Measurements from ENCODE around the gene GABBR2.

GABBR2 gene

DNA sequence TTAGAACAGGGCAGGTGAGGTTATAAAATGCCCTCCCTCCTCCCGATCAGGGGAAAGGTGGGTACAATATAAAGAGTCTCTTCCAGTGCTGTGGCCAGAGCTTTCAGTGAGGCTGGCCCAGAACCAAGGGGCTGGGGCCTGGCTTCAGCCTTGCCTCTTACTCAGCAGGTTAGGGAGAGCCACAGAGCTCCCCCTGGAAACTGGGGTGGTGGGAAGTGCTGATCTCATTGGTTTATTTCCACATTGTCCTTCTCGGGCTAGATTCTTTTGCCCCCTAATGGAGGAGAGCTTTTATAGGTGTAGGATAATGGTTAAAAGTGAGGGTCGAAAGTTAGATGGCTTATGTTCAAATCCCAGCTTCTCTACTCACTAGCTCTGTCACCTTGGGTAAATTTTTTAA lies 266.6 kb downstream of the GABBR2 start:
- H3K4me3 ChIP-seq (ENCODE audit: control insufficient read depth, low read depth, low read length): no peak overlapping the region
- no peak for TF ChIP-seq CTCF (conservative IDR thresholded peaks at IDR 0.05; ENCODE audit: control insufficient read depth, insufficient read depth, low read depth, low read length)
- no peak for DNase-seq (ENCODE audit: low read depth)

GRCh38 chr9:98438666-98439065 lies 270.1 kb downstream of the GABBR2 start:
- DNase-seq (ENCODE audit: low read depth): peak; percentile 34
- H3K4me3 ChIP-seq (ENCODE audit: control insufficient read depth, low read depth, low read length): no peak overlapping the region
- TF ChIP-seq CTCF (conservative IDR thresholded peaks at IDR 0.05; ENCODE audit: control insufficient read depth, insufficient read depth, low read depth, low read length): no peak

DNA sequence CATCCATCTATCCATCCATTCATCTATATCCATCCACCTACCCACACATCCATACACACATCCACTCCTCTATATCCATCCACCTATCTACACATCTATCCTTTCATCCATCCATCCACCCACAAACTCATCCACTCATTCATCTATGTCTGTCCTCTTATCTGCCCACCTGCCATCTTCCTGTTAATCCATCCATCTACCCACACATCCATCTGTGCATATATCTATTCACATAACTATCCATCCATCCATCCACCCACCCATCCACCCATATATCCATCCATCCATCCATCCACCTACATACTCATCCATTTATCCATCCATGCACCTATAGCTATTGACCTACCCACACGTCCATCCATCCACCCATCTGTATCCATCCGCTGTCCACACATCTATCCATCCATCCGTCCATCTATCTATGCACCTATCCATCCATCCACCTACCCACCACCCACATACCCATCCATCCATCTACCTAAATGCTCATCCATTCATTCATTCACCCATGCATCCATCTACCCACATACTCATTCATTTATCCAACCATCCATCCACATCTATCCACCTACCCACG lies 271.2 kb downstream of the GABBR2 start:
- TF ChIP-seq CTCF (conservative IDR thresholded peaks at IDR 0.05; ENCODE audit: control insufficient read depth, insufficient read depth, low read depth, low read length): no peak

GRCh38 chr9:98432960-98433359 lies 275.8 kb downstream of the GABBR2 start:
- H3K4me3 ChIP-seq (ENCODE audit: control insufficient read depth, low read depth, low read length): no peak overlapping the region
- no peak for DNase-seq (ENCODE audit: low read depth)
- TF ChIP-seq CTCF (conservative IDR thresholded peaks at IDR 0.05; ENCODE audit: control insufficient read depth, insufficient read depth, low read depth, low read length): no peak

More for the DNA sequence above, 271.2 kb downstream of the GABBR2 start:
- DNase-seq (ENCODE audit: low read depth): no peak
- H3K4me3 ChIP-seq (ENCODE audit: control insufficient read depth, low read depth, low read length): no peak overlapping the region

- no peak for DNase-seq (ENCODE audit: low read depth)
- H3K4me3 ChIP-seq (ENCODE audit: control insufficient read depth, low read depth, low read length): no peak overlapping the region
- TF ChIP-seq CTCF (conservative IDR thresholded peaks at IDR 0.05; ENCODE audit: control insufficient read depth, insufficient read depth, low read depth, low read length): no peak
These were observed 276.6 kb downstream of the GABBR2 start for GRCh38 chr9:98432134-98432533.

DNA sequence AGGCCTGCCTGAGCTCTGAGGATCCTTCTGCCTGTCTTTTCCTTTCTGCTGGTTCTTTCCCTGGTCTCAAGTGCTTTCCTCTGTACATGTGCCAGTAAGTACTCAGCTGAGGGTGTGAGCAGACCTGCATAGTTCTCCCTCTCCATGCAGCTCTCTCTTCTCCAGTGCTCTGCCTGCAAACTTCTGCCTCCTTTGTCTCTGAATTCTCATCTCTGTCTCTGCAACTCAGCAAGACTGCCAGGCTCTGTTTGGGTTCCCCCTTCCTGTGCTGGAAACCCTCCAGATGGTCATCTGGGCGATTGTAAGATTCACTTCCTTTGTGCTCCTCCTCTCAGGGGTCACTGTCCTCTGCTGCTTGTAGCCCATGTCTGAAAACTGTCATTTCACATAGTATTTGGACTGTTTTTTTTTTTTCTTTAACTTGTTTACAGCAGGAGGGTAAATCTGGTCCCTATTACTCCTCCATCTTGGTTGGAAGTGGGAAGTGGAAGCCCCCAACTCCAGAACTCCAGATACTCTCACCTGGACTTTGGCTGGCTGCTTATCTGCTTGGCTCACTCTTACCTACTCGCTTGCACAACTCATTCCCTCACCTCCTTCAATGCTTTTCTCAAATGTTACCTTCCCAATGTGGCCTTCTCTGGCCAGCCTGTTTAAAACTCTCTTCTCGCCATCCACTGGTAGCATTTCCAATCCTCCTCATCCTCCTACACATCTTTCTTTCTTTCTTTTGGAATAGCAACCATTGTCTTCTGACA lies 278.0 kb downstream of the GABBR2 start:
- DNase-seq (ENCODE audit: low read depth): peak; percentile 48

More for the DNA sequence above, 278.0 kb downstream of the GABBR2 start:
- no peak for TF ChIP-seq CTCF (conservative IDR thresholded peaks at IDR 0.05; ENCODE audit: control insufficient read depth, insufficient read depth, low read depth, low read length)
- H3K4me3 ChIP-seq (ENCODE audit: control insufficient read depth, low read depth, low read length): no peak overlapping the region

All from fibroblast of mammary gland (primary cell).